Neural progenitor cell (in vitro differentiated cells): ENCODE results near the gene SDK2. TPM values are rescaled to one million over a fixed set of nuclear protein-coding genes. Genes with fewer than 3 reads are reported as not detected.

Source experiments
- DNase-seq: peaks from one replicate; pipeline ENCODE4 v3.0.0-alpha.2; 2016; ENCODE audit warnings: low spot score
- H2AFZ ChIP-seq: fragments of 200-600 bp; sonication (generic); replicated peaks from 2 replicates; pipeline ENCODE4 v1.6.1; 2016; ENCODE audit warnings: antibody characterized with exemption
- H3F3A ChIP-seq: fragments of 200-600 bp; sonication (generic); 2 replicates; pipeline ENCODE4 v1.6.1; 2016; ENCODE audit warnings: antibody characterized with exemption, low read depth
- H3K27ac ChIP-seq: fragments of 200-600 bp; sonication (generic); 2 replicates; pipeline ENCODE4 v1.5.1; 2016; ENCODE audit warnings: mild to moderate bottlenecking
- H3K27me3 ChIP-seq: fragments of 200-600 bp; sonication (generic); 2 replicates; pipeline ENCODE4 v1.6.1; 2016; ENCODE audit warnings: mild to moderate bottlenecking, moderate library complexity
- H3K36me3 ChIP-seq: fragments of 200-600 bp; sonication (generic); 2 replicates; pipeline ENCODE4 v1.5.1; 2016
- H3K4me1 ChIP-seq: fragments of 200-600 bp; sonication (generic); 2 replicates; pipeline ENCODE4 v1.6.1; 2016; ENCODE audit warnings: mixed run types
- H3K4me2 ChIP-seq: fragments of 200-600 bp; sonication (generic); 2 replicates; pipeline ENCODE4 v1.6.1; 2016
- H3K4me3 ChIP-seq: fragments of 200-600 bp; sonication (generic); 2 replicates; pipeline ENCODE4 v1.5.1; 2016
- H3K79me2 ChIP-seq: fragments of 200-600 bp; sonication (generic); 2 replicates; pipeline ENCODE4 v1.6.1; 2016; ENCODE audit warnings: low read depth
- H3K9ac ChIP-seq: fragments of 200-600 bp; sonication (generic); 2 replicates; pipeline ENCODE4 v1.6.1; 2016
- H3K9me3 ChIP-seq: fragments of 200-600 bp; sonication (generic); 2 replicates; pipeline ENCODE4 v1.5.1; 2016; ENCODE audit warnings: low read depth
- H4K20me1 ChIP-seq: fragments of 200-600 bp; sonication (generic); 2 replicates; pipeline ENCODE4 v1.6.1; 2016; ENCODE audit warnings: low read depth
- H3K27ac Mint-ChIP-seq: 3 replicates; pipeline ENCODE4 v1.8.0; 2021; ENCODE audit warnings: mixed read lengths
- H3K27me3 Mint-ChIP-seq: 2 replicates; pipeline ENCODE4 v1.8.0; 2022; ENCODE audit warnings: low read depth, mild to moderate bottlenecking, inconsistent platforms, moderate library complexity, mixed read lengths; ENCODE audit not compliant: insufficient read depth
- H3K36me3 Mint-ChIP-seq: 3 replicates; pipeline ENCODE4 v1.8.0; 2021; ENCODE audit warnings: mixed read lengths
- H3K4me1 Mint-ChIP-seq: 3 replicates; pipeline ENCODE4 v1.8.0; 2021; ENCODE audit warnings: mixed read lengths
- H3K4me3 Mint-ChIP-seq: 3 replicates; pipeline ENCODE4 v1.8.0; 2021; ENCODE audit warnings: mild to moderate bottlenecking, moderate library complexity, mixed read lengths
- H3K9me3 Mint-ChIP-seq: 3 replicates; pipeline ENCODE4 v1.8.0; 2020; ENCODE audit warnings: mixed read lengths
- EZH2 ChIP-seq: fragments of 200-600 bp; sonication (generic); IDR thresholded peaks from 2 replicates; pipeline ENCODE4 v1.6.1; 2017; ENCODE audit warnings: antibody characterized with exemption, mild to moderate bottlenecking, moderate library complexity
- EZH2phosphoT487 ChIP-seq: fragments of 200-600 bp; sonication (generic); IDR thresholded peaks from 2 replicates; pipeline ENCODE4 v1.6.1; 2017; ENCODE audit warnings: antibody characterized with exemption
- total RNA-seq: library from RNA; depleted of rRNA; stranded (reverse); fragments of >200 nt; gene quantifications from 2 replicates; pipeline ENCODE4 v1.2.3, GENCODE V29; 2015; ENCODE audit warnings: low replicate concordance
- TF ChIP-seq, protein P1 (sequence below): fragments of 200-600 bp; sonication (generic); IDR thresholded peaks from 2 replicates; pipeline ENCODE4 v1.5.1; 2017; ENCODE audit warnings: antibody characterized with exemption, mild to moderate bottlenecking

The SDK2 gene
- total RNA-seq, 1 donor from 2014 or later: 15.3 TPM

DNA sequence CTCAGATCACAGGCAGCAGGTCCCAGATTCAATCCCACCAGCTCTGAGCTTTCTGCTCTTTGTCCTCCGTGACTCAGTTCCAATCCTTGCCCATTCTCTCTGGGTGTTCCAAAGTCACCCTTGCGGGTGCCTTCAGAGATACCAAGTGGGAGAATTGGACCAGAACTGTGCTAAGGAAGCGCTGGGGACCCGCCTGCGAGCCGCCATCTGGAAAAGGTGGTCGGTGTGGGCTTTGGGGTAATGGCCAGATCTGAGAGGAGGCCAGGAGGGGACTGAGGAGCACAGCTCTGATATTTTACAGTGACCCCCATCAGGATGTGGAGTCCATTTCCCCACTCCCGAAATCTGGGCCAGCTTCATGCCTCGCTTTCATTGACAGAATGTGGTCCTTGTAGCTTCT lies 152.6 kb downstream of the SDK2 start:
- H3K4me3 Mint-ChIP-seq: no peak overlapping the region
- Histone ChIP-seq H4K20me1 (peaks cover 82% of the 10 kb centered on the region), H3K36me3 (no peaks in the 10 kb centered on the region), H3K9me3 (no peaks in the 10 kb centered on the region), H3K4me3 (no peak overlapping the region), H2AFZ (no peak overlapping the region), H3K27me3 (no peaks in the 10 kb centered on the region), H3K9ac (no peak overlapping the region), H3K4me1 (no peaks in the 10 kb centered on the region), H3K4me2 (no peak overlapping the region), H3K79me2 (no peaks in the 10 kb centered on the region), H3K27ac (no peak overlapping the region), H3F3A (no peaks in the 10 kb centered on the region)
- no peak for TF ChIP-seq EZH2phosphoT487
- TF ChIP-seq, protein P1, sequence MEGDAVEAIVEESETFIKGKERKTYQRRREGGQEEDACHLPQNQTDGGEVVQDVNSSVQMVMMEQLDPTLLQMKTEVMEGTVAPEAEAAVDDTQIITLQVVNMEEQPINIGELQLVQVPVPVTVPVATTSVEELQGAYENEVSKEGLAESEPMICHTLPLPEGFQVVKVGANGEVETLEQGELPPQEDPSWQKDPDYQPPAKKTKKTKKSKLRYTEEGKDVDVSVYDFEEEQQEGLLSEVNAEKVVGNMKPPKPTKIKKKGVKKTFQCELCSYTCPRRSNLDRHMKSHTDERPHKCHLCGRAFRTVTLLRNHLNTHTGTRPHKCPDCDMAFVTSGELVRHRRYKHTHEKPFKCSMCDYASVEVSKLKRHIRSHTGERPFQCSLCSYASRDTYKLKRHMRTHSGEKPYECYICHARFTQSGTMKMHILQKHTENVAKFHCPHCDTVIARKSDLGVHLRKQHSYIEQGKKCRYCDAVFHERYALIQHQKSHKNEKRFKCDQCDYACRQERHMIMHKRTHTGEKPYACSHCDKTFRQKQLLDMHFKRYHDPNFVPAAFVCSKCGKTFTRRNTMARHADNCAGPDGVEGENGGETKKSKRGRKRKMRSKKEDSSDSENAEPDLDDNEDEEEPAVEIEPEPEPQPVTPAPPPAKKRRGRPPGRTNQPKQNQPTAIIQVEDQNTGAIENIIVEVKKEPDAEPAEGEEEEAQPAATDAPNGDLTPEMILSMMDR: no peak
- no peak for TF ChIP-seq EZH2
- DNase-seq: no peak
- H3K4me1 Mint-ChIP-seq: peaks cover 55% of the 10 kb centered on the region
- H3K27me3 Mint-ChIP-seq: peaks cover 7% of the 10 kb centered on the region
- H3K27ac Mint-ChIP-seq: peak overlapping the region; percentile 84
- H3K9me3 Mint-ChIP-seq: no peaks in the 10 kb centered on the region
- H3K36me3 Mint-ChIP-seq: peaks cover 8% of the 10 kb centered on the region

DNA sequence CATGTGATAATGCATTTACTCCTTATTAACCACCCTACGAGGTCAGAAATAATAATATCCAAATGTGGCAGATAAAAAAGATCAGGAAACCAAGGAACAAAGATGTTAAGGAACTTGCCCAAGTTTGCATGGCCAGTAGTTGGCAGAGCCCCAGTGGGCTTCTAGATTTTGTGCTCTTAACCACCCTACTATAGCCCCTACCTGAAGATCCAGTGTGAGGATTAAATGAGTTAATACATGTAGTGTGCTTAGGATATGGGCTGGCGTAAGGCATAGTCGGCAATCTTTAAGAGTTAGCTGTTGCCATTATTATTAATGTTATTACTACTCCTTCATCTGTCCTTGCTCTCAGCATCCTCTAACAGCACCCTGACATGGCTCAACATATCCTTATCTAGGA lies 153.4 kb downstream of the SDK2 start:
- Histone ChIP-seq H3K79me2 (no peaks in the 10 kb centered on the region), H3K27me3 (no peaks in the 10 kb centered on the region), H3K4me1 (no peaks in the 10 kb centered on the region), H3K9me3 (no peaks in the 10 kb centered on the region), H3K4me2 (no peak overlapping the region), H3F3A (no peaks in the 10 kb centered on the region), H3K36me3 (no peaks in the 10 kb centered on the region), H3K9ac (no peak overlapping the region), H4K20me1 (peaks cover 75% of the 10 kb centered on the region), H3K27ac (no peak overlapping the region), H3K4me3 (no peak overlapping the region), H2AFZ (no peak overlapping the region)
- Mint-ChIP-seq H3K36me3 (peaks cover 16% of the 10 kb centered on the region), H3K27me3 (peaks cover 11% of the 10 kb centered on the region), H3K4me1 (peaks cover 51% of the 10 kb centered on the region), H3K4me3 (no peak overlapping the region), H3K27ac (no peak overlapping the region), H3K9me3 (peaks cover 4% of the 10 kb centered on the region)
- no peak for TF ChIP-seq EZH2phosphoT487
- TF ChIP-seq EZH2: no peak
- TF ChIP-seq, protein P1: no peak
- no peak for DNase-seq

DNA sequence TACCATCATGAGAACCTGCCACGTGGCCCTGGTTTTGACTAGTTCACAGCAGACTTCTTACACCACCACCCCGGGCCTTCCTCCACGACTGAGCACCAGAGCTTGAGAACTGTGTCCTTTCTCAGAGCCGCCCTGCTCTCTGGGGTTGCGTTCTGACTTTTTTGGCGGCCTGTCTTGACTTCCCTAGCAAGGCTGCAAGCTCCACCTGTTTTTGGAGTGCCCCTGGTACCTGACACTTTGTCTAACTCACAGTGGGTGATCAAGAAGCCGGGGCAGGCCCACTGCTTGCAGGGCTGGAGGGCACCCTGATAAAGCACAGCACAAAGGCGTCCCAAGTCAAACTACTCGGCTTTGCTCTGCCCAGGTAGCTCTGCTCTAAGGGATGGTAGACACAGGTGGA lies 154.3 kb downstream of the SDK2 start:
- Mint-ChIP-seq H3K4me1 (peaks cover 43% of the 10 kb centered on the region), H3K36me3 (peaks cover 24% of the 10 kb centered on the region), H3K27me3 (peaks cover 11% of the 10 kb centered on the region), H3K9me3 (peaks cover 13% of the 10 kb centered on the region), H3K27ac (no peak overlapping the region), H3K4me3 (no peak overlapping the region)
- TF ChIP-seq, protein P1: no peak
- TF ChIP-seq EZH2 (no peak), EZH2phosphoT487 (no peak)
- H3K9me3 ChIP-seq: peaks cover 4% of the 10 kb centered on the region
- no peak overlapping the region for H3K4me3 ChIP-seq
- H3K79me2 ChIP-seq: no peaks in the 10 kb centered on the region
- H3K9ac ChIP-seq: no peak overlapping the region
- no peaks in the 10 kb centered on the region for H3K27me3 ChIP-seq
- H4K20me1 ChIP-seq: peaks cover 66% of the 10 kb centered on the region
- H3K4me2 ChIP-seq: no peak overlapping the region
- H3K27ac ChIP-seq: no peak overlapping the region
- DNase-seq: no peak
- H2AFZ ChIP-seq: no peak overlapping the region
- no peaks in the 10 kb centered on the region for H3F3A ChIP-seq
- H3K36me3 ChIP-seq: no peaks in the 10 kb centered on the region
- no peaks in the 10 kb centered on the region for H3K4me1 ChIP-seq
